ENCODE data around the gene ULBP1.
"Not testable (repeated sequence)": the region's sequence is repeated elsewhere in the genome, so short reads cannot be mapped to it uniquely, and the experiment has no call there.

GRCh38 chr6:149968909-149969308 is 5.2 kb downstream of the ULBP1 start:
- not testable (repeated sequence) for TF ChIP-seq CTCF (IDR thresholded peaks at IDR 0.05); TCF7L2 (IDR thresholded peaks at IDR 0.05; ENCODE audit: low read depth, low read length)
